B cell (primary cell): Measurements from ENCODE around the gene C11orf91. TPM values are rescaled to one million over a fixed set of nuclear protein-coding genes. Genes with fewer than 3 reads are reported as not detected.

ENCODE experiments used
- ATAC-seq: fragments of 200-7000 bp; cut with Tn5 transposase; one replicate; pipeline ENCODE4 v1.10.0; 2021; ENCODE audit warnings: low read depth, mild to moderate bottlenecking, moderate number of reproducible peaks, moderate library complexity
- CTCF ChIA-PET: fragments of 350-600 bp; sonication (Branson Sonifier 250); formaldehyde crosslinking; loops from one replicate; lab custom pipeline; 2021; ENCODE audit warnings: antibody characterized with exemption, inconsistent platforms; lab: Charles Lee
- POLR2A ChIA-PET: fragments of 350-600 bp; sonication (Branson Sonifier 250); formaldehyde crosslinking; loops from one replicate; lab custom pipeline; 2021; ENCODE audit warnings: antibody characterized with exemption; lab: Charles Lee
- DNase-seq: peaks from one replicate; pipeline ENCODE4 v3.0.0; 2013
- H2AFZ ChIP-seq: 2 replicates; pipeline ENCODE4 v1.6.1; 2012; ENCODE audit warnings: mild to moderate bottlenecking, low read depth, low read length; ENCODE audit not compliant: insufficient read depth, poor library complexity, severe bottlenecking
- H3K27ac ChIP-seq, 2 donors: 1 replicate in 1 of 2; 2 replicates in 1 of 2; pipeline ENCODE4 v1.5.1; 2012 to 2013; ENCODE audit warnings: low read length in 2 of 2, mild to moderate bottlenecking in 2 of 2, moderate library complexity in 1 of 2
- H3K27me3 ChIP-seq, 4 experiments: fragments of 200-600 bp in 1 of 4; sonication (generic) in 1 of 4; replicated peaks in 1 of 4; 1 replicate in 2 of 4; 2 replicates in 2 of 4; pipeline versions ENCODE4 v1.6.1 to v1.7.0; 2013 to 2016; ENCODE audit warnings: low read length in 3 of 4, mild to moderate bottlenecking in 2 of 4, mixed read lengths in 1 of 4, moderate library complexity in 1 of 4; ENCODE audit not compliant: insufficient read depth in 4 of 4, control insufficient read depth in 3 of 4; ENCODE audit errors: control extremely low read depth in 1 of 4
- H3K36me3 ChIP-seq, 2 experiments: replicated peaks in 1 of 2; 1 replicate in 1 of 2; 2 replicates in 1 of 2; pipeline versions ENCODE4 v1.6.1 to v1.7.1; 2013; ENCODE audit warnings: low read length in 1 of 2; ENCODE audit not compliant: insufficient read depth in 2 of 2, control insufficient read depth in 1 of 2; ENCODE audit errors: control extremely low read depth in 1 of 2, extremely low read depth in 1 of 2
- H3K4me1 ChIP-seq, 2 donors: fragments of 200-600 bp in 1 of 2; sonication (generic) in 1 of 2; 1 replicate in 1 of 2; 2 replicates in 1 of 2; pipeline versions ENCODE4 v1.5.1 to v1.6.1; 2013 to 2017; ENCODE audit warnings: low read length in 2 of 2; ENCODE audit not compliant: control insufficient read depth in 2 of 2, insufficient read depth in 2 of 2
- H3K4me2 ChIP-seq: replicated peaks from 2 replicates; pipeline ENCODE3; 2012; ENCODE audit warnings: mild to moderate bottlenecking, low read depth, low read length; ENCODE audit not compliant: poor library complexity, severe bottlenecking
- H3K4me3 ChIP-seq, 5 experiments: fragments of 200-600 bp in 1 of 5; sonication (generic) in 1 of 5; 1 replicate in 3 of 5; 2 replicates in 2 of 5; pipeline versions ENCODE4 v1.5.1 to v1.7.0; 2011 to 2016; ENCODE audit warnings: low read length in 4 of 5, mild to moderate bottlenecking in 4 of 5, low read depth in 2 of 5, control low read depth in 1 of 5, moderate library complexity in 1 of 5; ENCODE audit not compliant: insufficient read depth in 1 of 5; ENCODE audit errors: control extremely low read depth in 1 of 5, extremely low read depth in 1 of 5
- H3K79me2 ChIP-seq: fragments of 200-600 bp; sonication (generic); one replicate; pipeline ENCODE4 v1.6.0; 2016; ENCODE audit warnings: low read length; ENCODE audit not compliant: control insufficient read depth, insufficient read depth
- H3K9ac ChIP-seq: fragments of 200-600 bp; sonication (generic); 2 replicates; pipeline ENCODE4 v1.6.1; 2017; ENCODE audit warnings: mild to moderate bottlenecking, low read length, moderate library complexity
- H3K9me3 ChIP-seq, 3 donors: one replicate each; pipeline versions ENCODE4 v1.6.1 to v1.7.1; 2013; ENCODE audit warnings: low read length in 2 of 3; ENCODE audit not compliant: control insufficient read depth in 2 of 3, insufficient read depth in 1 of 3; ENCODE audit errors: control extremely low read depth in 1 of 3
- H4K20me1 ChIP-seq: 2 replicates; pipeline ENCODE4 v1.6.0; 2012; ENCODE audit warnings: mild to moderate bottlenecking, low read length; ENCODE audit not compliant: insufficient read depth, control insufficient read depth, poor library complexity, severe bottlenecking
- H3K27ac Mint-ChIP-seq: one replicate; pipeline ENCODE4 v1.8.0; 2021; ENCODE audit warnings: mixed read lengths
- H3K27me3 Mint-ChIP-seq: one replicate; pipeline ENCODE4 v1.8.0; 2021; ENCODE audit warnings: mixed read lengths
- H3K4me1 Mint-ChIP-seq: one replicate; pipeline ENCODE4 v1.8.0; 2021; ENCODE audit warnings: mixed read lengths
- H3K4me3 Mint-ChIP-seq: one replicate; pipeline ENCODE4 v1.8.0; 2021; ENCODE audit warnings: mixed read lengths
- H3K9me3 Mint-ChIP-seq: one replicate; pipeline ENCODE4 v1.8.0; 2022; ENCODE audit warnings: mixed read lengths; ENCODE audit not compliant: insufficient read depth
- CTCF ChIP-seq: fragments of 200-600 bp; IDR thresholded peaks from one replicate; pipeline ENCODE4 v1.8.0; 2022; ENCODE audit warnings: antibody characterized with exemption, mild to moderate bottlenecking
- EZH2 ChIP-seq: IDR thresholded peaks from 2 replicates; pipeline ENCODE4 v1.6.1; 2012; ENCODE audit warnings: borderline replicate concordance, low read depth, mild to moderate bottlenecking, moderate library complexity, low read length; ENCODE audit not compliant: insufficient read depth, poor library complexity, severe bottlenecking
- WGBS: methylation state at CpG from one replicate; pipeline ENCODE4 v1.1.5; 2013; ENCODE audit warnings: missing lambda C conversion rate; ENCODE audit not compliant: insufficient coverage; 5-methylcytosine and 5-hydroxymethylcytosine counted together
- intact Hi-C: fragments of 100-400 bp; cut with micrococcal nuclease; formaldehyde crosslinking; loops from one replicate; pipeline ENCODE4 v1.10.0; 2022
- polyA plus RNA-seq: library from polyadenylated mRNA; depleted of rRNA; stranded (reverse); fragments of >200 nt; gene quantifications from 2 replicates; pipeline ENCODE4 v1.2.3, GENCODE V29; 2012
- total RNA-seq, 2 donors: library from RNA; stranded (reverse); fragments of 120-200 nt in 1 of 2; gene quantifications; 1 replicate in 1 of 2; 2 replicates in 1 of 2; pipeline versions ENCODE4 v1.2.3 to v1.2.4, GENCODE V29; 2013 to 2022

Gene C11orf91
- total and polyA plus RNA-seq, 2 donors (not counting 1 experiment from before 2014, with no cell fraction given) = not detected

- Mint-ChIP-seq H3K9me3 (no peaks in the 10 kb centered on the region), H3K27ac (no peak overlapping the region), H3K4me1 (no peaks in the 10 kb centered on the region), H3K27me3 (peaks cover 22% of the 10 kb centered on the region), H3K4me3 (no peak overlapping the region)
- CTCF ChIA-PET = no interaction called here
- Histone ChIP-seq H3K9ac (no peak overlapping the region), H3K9me3 (no peaks in the 10 kb centered on the region), H3K4me3 (no peak overlapping the region), H3K27me3 (peaks cover 0 to 4% (median 0%) of the 10 kb centered on the region in 4 experiments), H3K4me2 (no peak overlapping the region), H3K79me2 (no peaks in the 10 kb centered on the region), H3K4me1 (no peaks in the 10 kb centered on the region), H3K27ac (no peak overlapping the region), H4K20me1 (no peaks in the 10 kb centered on the region), H3K36me3 (no peaks in the 10 kb centered on the region), H2AFZ (no peak overlapping the region)
- TF ChIP-seq CTCF (no peak), EZH2 (no peak)
- 85% methylated on average over 20 of the region's 22 CpGs for WGBS
- no peak for ATAC-seq
- POLR2A ChIA-PET = interaction anchor here (0.6 kb wide), 1 partner anchor 741 kb away, joined by 3 read pairs; no protein-coding TSS in a partner anchor
- no peak for DNase-seq
- intact Hi-C loops = no loop called here
Observed at GRCh38 chr11:33658195-33658900, 42.3 kb downstream of the C11orf91 start.

- no peak overlapping the region for H3K9ac ChIP-seq
- no peak overlapping the region for H3K4me3 Mint-ChIP-seq
- H3K9me3 ChIP-seq = no peaks in the 10 kb centered on the region
- H3K4me2 ChIP-seq = no peak overlapping the region
- no peaks in the 10 kb centered on the region for H3K36me3 ChIP-seq
- peaks cover 0 to 4% (median 0%) of the 10 kb centered on the region in 4 experiments for H3K27me3 ChIP-seq
- 90% methylated on average over 3 of the region's 3 CpGs for WGBS
- no peaks in the 10 kb centered on the region for H3K9me3 Mint-ChIP-seq
- peaks cover 22% of the 10 kb centered on the region for H3K27me3 Mint-ChIP-seq
- H3K27ac Mint-ChIP-seq = no peak overlapping the region
- no peak for TF ChIP-seq EZH2
- TF ChIP-seq CTCF = no peak
- POLR2A ChIA-PET = no interaction called here
- no peak for DNase-seq
- H3K27ac ChIP-seq = no peak overlapping the region
- intact Hi-C loops = no loop called here
- ATAC-seq = no peak
- H3K4me1 ChIP-seq = no peaks in the 10 kb centered on the region
- CTCF ChIA-PET = no interaction called here
- H2AFZ ChIP-seq = no peak overlapping the region
- H3K79me2 ChIP-seq = no peaks in the 10 kb centered on the region
- H3K4me1 Mint-ChIP-seq = no peaks in the 10 kb centered on the region
- H4K20me1 ChIP-seq = no peaks in the 10 kb centered on the region
- no peak overlapping the region for H3K4me3 ChIP-seq
Observed at GRCh38 chr11:33657757-33658156, 42.9 kb downstream of the C11orf91 start.
